SK-N-DZ (cell line): ENCODE data around the gene ST3GAL3.

Source experiments
- DNase-seq: peaks from one replicate; pipeline ENCODE4 v3.0.0-alpha.2; 2015; ENCODE audit warnings: low spot score

The ST3GAL3 gene

DNA sequence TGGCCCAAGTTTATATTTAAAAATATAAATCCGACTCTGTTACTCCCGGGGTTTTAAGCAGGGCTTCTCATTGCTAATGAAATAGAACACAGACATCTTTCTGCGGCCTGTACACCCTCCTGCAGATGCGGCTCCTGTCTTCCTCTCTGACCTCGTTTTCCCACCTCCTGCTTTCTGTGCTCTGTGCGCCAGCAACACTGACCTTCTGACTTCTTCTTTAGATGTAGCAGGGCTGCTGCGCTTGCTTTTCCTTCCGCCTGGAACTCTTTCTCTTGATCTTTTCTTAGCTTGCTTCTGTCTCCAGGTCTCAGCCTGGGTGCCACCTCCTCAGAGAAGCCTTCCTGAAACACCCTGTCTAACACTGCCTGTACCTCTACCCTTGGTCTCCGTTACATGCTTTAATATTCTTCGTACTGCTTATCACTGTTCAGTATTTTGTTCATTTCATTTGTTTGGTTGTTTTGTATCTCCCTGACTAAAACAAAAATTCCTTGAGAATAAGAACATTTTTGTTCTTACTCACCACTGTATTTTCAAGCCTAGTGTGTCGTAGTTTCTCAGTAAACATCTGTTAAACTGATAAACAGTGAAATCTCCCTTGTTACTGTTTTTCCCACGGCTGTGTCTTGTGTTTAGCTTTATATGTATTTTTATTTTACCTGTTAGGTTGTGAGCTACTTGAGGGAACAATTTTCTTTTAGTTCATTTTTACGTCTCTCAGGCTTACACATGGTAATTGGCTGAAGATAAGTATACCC is 79.0 kb downstream of the ST3GAL3 start:
- no peak for DNase-seq

DNA sequence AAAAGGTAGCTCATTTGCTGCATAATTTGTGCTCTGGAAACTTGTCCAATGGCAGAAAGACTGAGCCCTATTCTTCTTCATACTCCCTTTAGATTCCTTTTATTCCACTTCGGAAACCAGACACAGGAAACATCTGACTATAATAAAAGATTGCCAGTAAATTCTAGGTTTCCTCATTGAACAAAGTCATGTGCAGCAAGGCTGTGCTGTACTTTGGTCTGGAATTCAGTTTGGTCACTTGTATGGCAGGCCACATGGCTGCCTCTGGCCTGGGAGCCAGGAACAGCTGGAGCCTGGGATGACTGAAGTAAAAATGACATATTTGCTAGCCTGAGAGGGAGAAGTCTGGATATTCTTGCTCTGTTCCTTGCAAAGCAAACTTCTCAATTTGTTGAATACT is 79.6 kb downstream of the ST3GAL3 start:
- DNase-seq = no peak

DNA sequence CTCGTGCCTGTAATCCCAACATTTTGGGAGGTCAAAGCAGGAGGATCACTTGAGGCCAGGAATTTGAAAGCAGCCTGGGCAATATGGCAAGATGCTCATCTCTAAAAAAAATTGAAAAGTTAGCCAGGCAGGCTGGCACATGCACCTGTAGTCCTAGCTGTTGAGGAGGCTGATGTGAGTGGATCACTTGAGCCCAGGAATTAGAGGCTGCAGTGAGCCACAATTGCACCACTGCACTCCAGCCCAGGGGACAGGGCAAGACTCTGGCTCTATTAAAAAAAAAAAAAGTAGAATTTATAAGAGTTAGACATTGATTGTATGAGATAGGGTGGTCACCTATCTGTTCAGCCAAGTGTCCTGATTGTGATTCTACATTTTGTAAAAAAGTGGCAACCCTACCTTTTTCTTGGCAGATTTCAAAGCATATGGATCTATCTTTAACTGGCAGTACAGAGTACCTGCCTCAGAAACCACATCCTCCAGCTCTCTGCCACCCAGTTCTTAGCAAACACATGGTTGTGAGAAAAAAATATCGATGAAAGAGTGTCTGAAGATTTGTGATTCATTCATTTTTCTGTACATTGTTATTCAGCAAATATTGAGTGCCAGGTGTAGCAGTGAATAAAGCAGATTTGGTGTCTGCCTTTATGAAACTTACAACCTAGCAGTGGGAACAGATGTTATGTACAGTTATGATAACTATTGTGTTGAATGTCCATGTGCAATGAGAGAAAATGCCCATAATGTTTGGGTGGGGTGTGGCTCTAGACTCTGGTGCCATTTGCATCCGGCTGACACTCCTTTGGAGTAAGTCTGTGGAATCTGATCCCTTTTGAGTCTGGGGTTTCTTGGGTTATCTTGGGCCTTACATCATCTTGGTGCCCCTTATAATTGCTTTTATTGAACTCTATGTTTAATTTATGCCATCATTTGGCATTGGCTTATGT is 82.5 kb downstream of the ST3GAL3 start:
- no peak for DNase-seq

DNA sequence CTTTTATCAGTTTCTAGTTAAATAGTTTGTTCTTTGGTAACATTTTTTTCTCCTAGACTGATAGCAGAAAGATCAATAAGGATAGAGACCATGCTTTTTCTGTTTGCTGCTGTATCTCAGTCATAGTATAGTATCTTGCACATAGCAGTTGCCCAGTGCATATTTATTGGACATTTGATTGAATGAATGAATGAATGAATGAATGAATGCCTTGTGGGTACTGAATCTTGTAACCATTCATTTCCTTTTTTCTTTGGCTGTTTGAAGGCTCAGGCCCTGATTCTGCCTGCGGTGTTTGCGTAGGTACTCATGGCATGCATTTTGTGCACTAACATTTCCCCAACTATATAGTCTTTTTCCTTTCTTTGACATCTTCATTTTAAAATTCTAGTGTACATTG is 83.9 kb downstream of the ST3GAL3 start:
- no peak for DNase-seq

DNA sequence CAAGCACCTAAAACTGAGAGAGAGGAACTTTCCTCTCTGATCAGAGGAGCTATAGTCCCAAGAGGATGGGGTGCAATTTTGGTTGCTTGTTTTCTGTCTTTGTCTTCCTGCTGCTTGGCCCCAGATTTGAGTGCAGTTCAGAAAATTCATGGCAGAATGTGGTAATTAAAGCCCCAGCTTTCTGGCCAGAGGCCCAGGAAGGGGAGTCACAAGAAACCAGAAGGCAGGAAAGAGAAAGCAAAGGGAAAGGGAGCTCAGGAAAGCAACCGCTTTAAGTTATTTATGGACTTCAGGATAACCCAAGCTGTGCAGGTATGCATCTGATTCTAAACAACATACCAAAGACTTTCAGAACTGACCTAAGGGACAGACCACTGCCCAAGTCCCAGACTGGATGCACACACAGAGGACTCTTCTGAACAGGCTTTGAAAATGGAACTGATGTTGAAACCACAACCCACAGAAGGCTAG is 88.8 kb downstream of the ST3GAL3 start:
- DNase-seq = no peak

DNA sequence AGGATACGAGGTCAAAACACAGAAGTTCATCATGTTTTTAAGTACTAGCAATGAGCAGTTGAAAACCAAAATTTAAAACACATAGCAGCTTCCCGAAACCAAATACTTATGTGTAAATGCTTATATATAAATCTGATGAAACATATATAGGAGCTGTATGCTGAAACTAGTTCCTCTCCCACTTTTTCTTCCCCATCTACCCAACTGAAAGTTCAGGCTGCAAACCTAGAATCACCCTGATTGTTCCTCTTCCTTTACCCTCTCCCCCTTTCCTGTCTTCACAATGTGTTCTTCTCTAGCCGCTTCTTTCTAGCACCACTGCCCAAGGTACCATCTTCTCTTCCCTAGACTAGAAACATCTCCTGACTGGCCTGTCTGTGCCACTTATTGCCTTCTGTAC is 90.6 kb downstream of the ST3GAL3 start:
- DNase-seq = no peak

DNA sequence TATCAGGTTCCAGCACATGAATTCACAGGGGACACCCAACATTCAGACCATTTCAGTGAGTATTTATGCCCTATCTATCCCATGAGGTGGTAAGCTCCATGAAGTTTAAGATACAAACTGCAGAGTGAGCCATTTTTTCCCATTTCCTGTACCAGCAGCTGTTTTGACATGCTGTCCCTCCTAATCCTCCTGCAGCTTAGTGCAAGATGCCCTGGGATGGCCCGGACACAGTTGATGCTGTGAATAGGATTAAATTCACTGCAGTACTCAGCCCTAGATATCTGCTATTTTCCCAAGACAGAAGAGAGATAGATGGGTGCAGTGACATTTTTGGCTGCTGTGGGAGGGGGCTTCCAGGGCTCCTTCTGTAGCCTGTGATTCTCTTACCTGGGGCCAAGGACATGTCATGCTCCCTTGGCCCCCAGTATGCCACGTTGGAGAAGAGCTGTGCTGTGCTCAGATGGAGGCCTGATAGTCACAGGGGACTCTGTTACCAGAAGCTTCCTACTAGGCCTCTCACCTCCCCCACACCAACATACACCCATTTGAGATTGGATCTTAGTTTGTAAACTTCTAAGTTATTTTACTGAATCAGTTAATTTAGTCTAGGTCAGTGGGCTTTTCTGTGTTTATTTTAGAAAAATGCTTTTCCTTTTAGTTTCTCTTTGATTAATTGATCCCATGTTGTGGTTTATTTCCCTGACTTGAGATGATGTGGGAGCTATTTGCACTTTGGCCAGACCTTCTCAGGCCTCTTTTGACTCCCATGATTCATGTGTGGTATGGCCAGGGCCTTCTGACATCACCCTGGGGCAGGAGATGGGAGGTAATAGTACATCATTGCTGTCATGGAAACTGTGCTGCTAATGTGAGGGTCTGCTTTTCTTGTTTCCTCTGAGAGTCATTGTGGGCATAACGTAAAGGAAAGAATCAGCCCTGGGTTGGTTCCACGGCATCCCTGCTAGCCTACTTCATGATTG is 92.6 kb downstream of the ST3GAL3 start:
- no peak for DNase-seq

DNA sequence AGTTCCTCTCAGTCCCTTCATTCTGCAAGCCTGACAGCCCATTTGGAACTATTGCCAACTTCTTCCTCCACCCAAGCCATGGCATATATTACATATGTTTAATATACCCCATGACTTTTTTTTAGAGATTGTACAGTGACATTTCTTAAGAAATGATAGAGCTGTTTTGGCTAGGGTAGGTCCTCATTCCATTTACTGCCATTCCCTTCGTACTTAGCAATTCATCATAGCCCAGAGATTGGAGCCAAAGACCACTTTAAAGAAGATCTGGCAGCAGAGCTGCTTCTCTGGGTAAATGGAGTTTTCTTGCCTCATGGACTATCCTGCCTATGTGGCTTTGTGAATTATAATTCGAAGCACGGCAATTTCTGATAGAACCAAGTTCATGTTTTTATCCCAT is 93.4 kb downstream of the ST3GAL3 start:
- DNase-seq = no peak

DNA sequence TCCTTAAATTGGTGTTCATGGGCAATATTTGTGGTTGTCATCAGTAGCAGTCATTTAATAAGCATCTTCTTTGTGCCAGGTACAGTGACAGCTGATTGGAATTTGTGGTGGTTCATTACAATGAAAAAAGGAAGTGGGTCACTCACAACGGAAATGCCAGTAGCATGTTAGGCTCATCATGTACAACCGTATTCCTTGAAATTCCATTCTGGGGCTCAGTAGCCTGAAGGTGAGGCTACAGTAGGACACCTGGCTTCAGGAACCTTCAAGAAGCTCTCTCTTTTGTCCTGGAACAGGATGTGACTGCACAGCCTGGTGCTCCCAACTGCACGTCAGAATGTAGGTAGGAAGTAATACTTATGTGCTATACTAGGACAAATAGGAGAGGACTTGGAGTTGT is 93.9 kb downstream of the ST3GAL3 start:
- DNase-seq = no peak

DNA sequence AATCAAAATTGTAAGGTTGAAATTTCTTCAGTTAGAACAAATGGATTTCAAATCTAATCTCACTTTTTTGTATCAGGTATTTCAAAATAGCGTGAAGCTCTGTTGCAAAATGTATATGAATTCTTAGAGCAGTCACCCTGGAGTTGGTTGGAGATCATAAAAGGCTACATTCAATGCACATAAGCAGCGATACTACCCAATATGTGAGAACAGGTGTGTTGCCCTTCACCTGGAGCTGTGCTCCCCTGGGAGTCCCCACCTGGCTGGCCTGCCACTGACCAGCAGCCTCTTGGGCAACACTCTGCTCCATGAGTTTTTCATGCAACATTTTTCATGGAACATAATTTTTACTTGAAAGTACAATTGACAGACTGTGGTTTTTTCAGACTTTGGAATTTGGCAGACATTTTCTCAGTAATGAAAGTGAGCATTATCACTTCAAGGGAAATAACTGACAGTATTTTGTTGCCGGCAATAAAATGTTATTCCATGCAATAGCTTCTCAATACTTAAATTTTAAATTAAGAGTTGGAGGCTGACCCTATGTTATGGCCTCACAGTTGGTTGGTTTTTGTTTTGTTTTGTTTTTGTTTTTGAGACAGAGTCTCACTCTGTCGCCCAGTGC is 95.1 kb downstream of the ST3GAL3 start:
- DNase-seq = no peak

DNA sequence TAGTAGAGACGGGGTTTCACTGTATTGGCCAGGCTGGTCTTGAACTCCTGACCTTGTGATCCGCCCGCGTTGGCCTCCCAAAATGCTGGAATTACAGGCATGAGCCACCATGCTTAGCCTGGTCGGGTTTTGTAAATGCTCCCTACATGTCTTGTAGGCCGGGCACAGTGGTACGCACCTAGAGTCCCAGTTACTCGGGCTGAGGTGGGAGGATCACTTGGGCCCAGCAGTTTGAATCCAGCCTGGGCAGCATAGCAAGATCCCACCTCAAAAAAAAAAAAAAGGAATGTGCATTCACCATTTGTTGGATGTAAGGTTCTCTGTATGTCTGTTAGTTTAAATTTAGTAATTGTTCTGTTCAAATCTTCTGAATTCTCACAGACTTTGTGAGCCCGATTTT is 95.8 kb downstream of the ST3GAL3 start:
- DNase-seq = no peak

DNA sequence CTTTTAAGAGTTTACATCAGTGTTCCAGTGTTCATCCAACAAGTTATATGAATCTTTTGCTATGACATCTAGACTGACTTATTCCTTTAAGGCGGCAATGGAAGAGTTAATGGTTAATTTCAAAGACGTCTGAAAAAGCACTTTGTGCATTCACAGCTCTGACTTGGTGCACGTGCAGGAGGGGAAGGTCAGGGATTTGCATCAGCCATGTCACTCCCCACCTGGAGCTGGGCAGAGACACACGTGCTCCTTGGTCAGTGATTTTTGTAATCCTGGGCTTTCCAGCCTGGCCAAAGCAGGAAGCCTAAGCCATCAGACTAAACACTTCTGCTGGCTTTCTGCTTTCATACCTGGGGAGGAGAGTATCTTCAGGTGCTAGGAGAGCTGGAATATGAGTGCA is 96.3 kb downstream of the ST3GAL3 start:
- no peak for DNase-seq

DNA sequence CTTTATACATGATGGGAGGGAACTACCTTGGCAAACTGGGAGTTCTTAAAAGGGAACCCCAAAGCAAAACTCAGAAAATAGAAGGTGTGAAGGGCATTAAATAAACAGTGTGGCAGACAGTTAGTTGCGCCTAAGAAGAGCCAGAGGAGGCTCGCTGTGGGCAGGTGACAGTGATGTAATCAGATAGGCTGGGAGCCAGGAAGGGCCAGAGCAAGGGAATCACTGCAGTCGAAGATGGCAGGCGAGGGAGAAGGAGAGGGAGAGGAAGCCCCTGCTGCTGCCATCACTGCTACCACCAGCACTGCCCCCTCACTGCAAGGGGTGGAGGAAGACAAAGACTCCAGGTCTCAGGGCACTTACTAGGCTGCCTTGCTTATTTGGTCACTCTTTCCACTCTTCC is 97.2 kb downstream of the ST3GAL3 start:
- no peak for DNase-seq

DNA sequence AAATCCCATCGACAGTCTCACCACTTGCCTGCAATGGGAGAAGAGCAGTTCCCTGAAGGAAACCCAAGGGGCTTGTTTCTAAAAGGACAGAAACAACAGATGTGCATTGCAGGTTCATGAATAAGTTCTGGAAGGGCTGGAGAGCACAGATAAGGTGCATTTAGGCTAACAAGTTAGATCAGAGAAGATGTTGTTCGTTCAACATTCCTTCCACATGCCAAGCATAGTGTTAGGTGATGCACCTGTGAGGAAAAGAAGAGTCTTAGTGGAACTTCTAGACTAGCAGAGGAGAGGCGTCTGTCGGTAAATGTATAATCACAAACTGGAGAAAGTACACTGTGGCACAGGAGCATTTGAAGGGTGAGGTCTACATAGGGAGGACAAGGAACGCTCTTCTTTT is 98.0 kb downstream of the ST3GAL3 start:
- no peak for DNase-seq

DNA sequence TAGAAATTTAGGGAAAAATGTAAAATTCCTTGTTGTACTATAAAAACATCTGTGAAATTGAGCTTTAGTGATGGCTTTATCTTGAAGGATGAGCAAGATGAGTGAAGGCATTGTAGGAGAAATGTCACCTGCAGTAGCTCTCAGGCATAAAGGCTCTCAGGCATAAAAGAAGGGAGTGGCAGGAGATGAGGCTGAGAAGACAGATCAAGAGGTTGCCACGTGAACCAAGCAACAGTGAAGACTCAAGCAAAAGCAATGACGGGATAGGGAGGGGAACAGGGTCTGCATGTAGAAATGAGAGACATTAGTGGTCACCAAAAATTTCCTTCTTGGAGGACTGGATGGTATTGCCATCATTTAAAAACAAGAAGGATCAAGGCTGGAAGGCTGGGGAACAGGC is 98.8 kb downstream of the ST3GAL3 start:
- DNase-seq = no peak

DNA sequence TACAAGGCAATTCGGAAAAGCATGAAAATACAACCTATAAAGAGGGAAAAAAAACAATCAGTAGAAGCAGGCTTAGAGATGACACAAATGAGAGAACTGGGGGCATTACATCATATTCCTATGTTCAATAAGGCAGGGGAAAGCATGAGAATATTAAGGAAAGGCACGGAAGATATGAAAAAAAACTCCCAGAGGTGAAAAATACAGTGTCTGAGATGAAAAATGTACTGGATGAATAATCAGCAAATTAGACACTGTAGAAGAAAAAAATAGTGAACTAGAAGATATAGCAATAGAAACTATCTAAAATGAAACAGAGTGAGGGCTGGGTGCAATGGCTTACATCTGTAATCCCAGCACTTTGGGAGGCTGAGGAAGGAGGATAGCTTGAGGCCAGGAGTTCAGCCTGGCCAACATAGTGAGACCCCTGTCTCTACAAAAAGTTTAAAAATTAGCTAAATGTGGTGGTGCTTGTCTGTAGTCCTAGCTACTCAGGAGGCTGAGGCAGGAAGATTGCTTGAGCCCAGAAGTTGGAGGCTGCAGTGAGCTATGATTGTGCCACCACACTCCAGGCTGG is 101.8 kb downstream of the ST3GAL3 start:
- DNase-seq = no peak

DNA sequence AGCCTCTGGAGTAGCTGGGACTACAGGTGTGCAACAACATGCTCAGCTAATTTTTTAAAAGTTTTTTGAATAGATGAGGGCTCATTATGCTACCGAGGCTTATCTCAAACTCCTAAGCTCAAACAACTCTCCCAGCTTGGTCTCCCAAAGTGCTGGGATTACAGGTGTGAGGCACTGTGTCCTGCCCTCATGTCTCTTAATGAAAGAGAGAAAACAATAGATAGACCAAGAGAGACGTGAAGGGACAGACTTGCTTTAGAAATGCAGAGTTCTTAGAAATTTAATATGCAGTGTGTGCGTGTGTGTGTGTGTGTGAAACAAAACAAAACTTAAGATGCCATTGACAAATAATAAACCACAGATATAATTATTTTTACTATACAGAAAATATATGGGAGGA is 105.2 kb downstream of the ST3GAL3 start:
- DNase-seq = no peak

DNA sequence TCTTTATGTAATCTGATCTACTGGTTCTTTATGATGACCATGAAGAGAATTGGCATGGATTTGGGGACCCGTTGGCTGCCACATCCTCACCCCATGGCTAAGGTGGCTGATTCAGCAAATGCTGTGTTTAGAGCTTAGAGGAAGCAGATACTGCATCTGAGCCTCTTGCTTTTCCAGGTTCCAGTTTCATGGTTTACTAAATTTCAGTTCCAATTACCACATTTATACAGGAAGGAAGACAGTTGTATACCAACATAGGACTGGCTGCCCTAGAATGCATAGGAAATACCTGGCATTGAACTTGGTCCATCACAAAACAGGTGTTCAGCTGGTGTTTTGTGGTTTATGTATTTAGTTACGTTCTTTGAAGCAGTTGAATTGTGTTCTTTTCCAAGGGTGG is 107.1 kb downstream of the ST3GAL3 start:
- DNase-seq = no peak

DNA sequence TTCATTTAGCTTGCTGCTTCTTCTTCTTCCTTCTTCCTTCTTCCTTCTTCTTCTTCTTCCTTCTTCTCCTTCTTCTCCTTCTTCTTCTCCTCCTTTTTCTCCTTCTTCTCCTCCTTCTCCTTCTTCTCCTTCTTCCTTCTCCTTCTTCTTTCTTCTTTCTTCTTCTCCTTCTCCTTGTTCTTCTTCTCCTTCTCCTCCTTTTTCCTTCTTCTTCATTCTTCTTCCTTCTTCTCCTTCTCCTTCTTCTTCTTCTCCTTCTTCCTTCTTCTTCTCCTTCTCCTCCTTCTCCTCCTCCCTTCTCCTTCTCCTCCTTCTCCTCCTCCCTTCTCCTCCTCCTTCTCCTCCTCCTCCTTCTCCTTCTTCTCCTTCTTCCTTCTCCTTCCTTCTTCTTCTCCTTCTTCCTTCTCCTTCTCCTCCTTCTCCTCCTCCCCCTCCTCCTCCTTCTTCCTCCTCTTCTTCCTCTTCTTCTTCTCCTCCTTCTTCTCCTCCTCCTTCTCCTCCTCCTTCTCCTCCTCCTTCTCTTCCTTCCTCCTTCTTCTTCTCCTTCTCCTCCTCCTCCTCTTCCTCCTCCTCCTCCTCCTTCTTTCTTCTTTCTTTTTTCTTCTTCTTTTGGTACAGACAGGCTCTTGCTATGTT is 110.1 kb downstream of the ST3GAL3 start:
- no peak for DNase-seq

DNA sequence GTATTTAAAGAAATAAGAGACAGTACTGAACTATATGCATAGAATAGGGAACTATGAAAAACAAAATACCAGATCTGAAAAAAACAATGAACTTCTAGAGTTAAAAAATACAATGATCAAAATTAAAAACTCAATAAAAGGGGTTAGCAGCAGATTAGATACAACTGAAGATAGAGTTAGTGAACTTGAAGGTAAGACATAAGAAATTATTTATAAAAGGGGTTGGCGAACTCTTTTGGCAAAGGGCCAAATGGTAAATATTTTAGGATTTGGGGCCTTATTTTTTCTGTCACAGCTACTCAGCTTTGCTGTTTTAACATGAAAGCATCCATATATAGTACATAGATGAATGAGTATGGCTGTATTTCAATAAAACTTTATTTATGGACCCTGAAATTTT is 111.4 kb downstream of the ST3GAL3 start:
- DNase-seq = no peak
